PC-9 (cell line): ENCODE measurements around the gene TFCP2L1.

Experiments
- EZH2 ChIP-seq: fragments of 200-600 bp; sonication (generic); IDR thresholded peaks from 2 replicates; pipeline ENCODE4 v1.8.0; 2017; ENCODE audit warnings: antibody characterized with exemption, low read depth
- TF ChIP-seq, protein P1 (sequence below): fragments of 200-600 bp; sonication (generic); conservative IDR thresholded peaks from 2 replicates; pipeline ENCODE4 v1.6.1; 2017; ENCODE audit warnings: mixed run types, antibody characterized with exemption, mild to moderate bottlenecking, moderate library complexity

DNA sequence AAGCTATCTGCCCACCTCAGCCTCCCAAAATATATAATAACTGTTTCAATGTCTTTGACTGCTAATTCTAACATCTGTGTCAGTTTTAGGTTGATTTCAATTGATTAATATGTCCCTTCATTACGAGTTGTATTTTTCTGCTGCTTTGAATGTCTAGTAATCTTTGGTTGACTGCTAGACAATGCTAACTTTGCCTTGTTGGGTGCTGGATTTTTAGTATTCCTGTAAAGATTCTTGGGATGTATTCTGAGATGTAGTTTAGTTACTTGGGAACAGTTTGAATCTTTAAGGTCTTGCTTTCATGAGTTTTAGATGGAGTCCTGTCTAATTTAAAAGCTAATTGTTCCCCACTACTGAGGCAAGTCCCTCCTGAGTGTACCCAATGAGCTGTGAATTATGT, 114.4 kb downstream of the TFCP2L1 start:
- TF ChIP-seq, protein P1, sequence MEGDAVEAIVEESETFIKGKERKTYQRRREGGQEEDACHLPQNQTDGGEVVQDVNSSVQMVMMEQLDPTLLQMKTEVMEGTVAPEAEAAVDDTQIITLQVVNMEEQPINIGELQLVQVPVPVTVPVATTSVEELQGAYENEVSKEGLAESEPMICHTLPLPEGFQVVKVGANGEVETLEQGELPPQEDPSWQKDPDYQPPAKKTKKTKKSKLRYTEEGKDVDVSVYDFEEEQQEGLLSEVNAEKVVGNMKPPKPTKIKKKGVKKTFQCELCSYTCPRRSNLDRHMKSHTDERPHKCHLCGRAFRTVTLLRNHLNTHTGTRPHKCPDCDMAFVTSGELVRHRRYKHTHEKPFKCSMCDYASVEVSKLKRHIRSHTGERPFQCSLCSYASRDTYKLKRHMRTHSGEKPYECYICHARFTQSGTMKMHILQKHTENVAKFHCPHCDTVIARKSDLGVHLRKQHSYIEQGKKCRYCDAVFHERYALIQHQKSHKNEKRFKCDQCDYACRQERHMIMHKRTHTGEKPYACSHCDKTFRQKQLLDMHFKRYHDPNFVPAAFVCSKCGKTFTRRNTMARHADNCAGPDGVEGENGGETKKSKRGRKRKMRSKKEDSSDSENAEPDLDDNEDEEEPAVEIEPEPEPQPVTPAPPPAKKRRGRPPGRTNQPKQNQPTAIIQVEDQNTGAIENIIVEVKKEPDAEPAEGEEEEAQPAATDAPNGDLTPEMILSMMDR, result no peak
- no peak for TF ChIP-seq EZH2
